Measurements from ENCODE around the gene PAIP2B.

DNA sequence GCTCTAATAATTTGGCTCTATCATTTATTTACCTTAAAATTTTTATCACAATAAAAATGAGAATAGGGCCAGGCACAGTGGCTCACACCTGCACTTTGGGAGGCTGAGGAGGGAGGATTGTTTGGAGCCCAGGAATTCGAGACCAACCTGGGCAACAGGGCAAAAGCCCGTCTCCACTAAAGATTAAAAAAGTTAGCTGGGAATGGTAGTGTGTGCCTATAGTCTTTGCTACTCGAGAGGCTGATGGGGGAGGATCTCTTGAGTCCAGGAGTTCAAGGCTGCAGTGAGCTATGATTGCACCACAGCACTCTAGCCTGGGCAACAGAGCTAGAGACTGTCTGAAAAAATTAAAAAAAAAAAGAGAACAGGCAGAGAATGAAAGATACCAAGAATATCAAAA is 90.7 kb downstream of the PAIP2B start:
- TF ChIP-seq EP300 (IDR thresholded peaks at IDR 0.05; ENCODE audit: borderline replicate concordance) (no peak), ZBTB7A (IDR thresholded peaks at IDR 0.05; ENCODE audit: low read depth) (no peak), RAD21 (IDR thresholded peaks at IDR 0.05; ENCODE audit: low read depth) (no peak), TAF1 (IDR thresholded peaks at IDR 0.05; ENCODE audit: low read depth) (no peak), FOXM1 (IDR thresholded peaks at IDR 0.05; ENCODE audit: borderline replicate concordance, low read depth) (no peak), YY1 (IDR thresholded peaks at IDR 0.05; ENCODE audit: low read depth) (no peak), CEBPB (IDR thresholded peaks at IDR 0.05) (no peak), TEAD4 (IDR thresholded peaks at IDR 0.05) (no peak), CREB1 (IDR thresholded peaks at IDR 0.05; ENCODE audit: low read depth) (no peak), EGR1 (IDR thresholded peaks at IDR 0.05) (no peak), TCF12 (IDR thresholded peaks at IDR 0.05; ENCODE audit: low read depth) (no peak)
- TF ChIP-seq, protein P1, sequence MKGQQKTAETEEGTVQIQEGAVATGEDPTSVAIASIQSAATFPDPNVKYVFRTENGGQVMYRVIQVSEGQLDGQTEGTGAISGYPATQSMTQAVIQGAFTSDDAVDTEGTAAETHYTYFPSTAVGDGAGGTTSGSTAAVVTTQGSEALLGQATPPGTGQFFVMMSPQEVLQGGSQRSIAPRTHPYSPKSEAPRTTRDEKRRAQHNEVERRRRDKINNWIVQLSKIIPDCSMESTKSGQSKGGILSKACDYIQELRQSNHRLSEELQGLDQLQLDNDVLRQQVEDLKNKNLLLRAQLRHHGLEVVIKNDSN (IDR thresholded peaks at IDR 0.05) = no peak
- TF ChIP-seq, protein P2, sequence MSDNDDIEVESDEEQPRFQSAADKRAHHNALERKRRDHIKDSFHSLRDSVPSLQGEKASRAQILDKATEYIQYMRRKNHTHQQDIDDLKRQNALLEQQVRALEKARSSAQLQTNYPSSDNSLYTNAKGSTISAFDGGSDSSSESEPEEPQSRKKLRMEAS (IDR thresholded peaks at IDR 0.05) = no peak
- TF ChIP-seq, protein P3, sequence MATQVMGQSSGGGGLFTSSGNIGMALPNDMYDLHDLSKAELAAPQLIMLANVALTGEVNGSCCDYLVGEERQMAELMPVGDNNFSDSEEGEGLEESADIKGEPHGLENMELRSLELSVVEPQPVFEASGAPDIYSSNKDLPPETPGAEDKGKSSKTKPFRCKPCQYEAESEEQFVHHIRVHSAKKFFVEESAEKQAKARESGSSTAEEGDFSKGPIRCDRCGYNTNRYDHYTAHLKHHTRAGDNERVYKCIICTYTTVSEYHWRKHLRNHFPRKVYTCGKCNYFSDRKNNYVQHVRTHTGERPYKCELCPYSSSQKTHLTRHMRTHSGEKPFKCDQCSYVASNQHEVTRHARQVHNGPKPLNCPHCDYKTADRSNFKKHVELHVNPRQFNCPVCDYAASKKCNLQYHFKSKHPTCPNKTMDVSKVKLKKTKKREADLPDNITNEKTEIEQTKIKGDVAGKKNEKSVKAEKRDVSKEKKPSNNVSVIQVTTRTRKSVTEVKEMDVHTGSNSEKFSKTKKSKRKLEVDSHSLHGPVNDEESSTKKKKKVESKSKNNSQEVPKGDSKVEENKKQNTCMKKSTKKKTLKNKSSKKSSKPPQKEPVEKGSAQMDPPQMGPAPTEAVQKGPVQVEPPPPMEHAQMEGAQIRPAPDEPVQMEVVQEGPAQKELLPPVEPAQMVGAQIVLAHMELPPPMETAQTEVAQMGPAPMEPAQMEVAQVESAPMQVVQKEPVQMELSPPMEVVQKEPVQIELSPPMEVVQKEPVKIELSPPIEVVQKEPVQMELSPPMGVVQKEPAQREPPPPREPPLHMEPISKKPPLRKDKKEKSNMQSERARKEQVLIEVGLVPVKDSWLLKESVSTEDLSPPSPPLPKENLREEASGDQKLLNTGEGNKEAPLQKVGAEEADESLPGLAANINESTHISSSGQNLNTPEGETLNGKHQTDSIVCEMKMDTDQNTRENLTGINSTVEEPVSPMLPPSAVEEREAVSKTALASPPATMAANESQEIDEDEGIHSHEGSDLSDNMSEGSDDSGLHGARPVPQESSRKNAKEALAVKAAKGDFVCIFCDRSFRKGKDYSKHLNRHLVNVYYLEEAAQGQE (IDR thresholded peaks at IDR 0.05; ENCODE audit: low read depth) = no peak

Data from Ishikawa (cell line).